Left ventricle myocardium inferior (tissue), 1 donor: Measurements from ENCODE around the gene STYK1. TPM values are rescaled to one million over a fixed set of nuclear protein-coding genes. Genes with fewer than 3 reads are reported as not detected.

Experiments
- DNase-seq: peaks from one replicate; pipeline ENCODE4 v3.0.0-alpha.2; 2020
- H3K27ac ChIP-seq: fragments of 200-600 bp; replicated peaks from 2 replicates; pipeline ENCODE4 v1.8.0; 2021
- H3K27me3 ChIP-seq: fragments of 200-600 bp; 2 replicates; pipeline ENCODE4 v1.8.0; 2021; ENCODE audit warnings: low read depth
- H3K36me3 ChIP-seq: fragments of 200-600 bp; 2 replicates; pipeline ENCODE4 v1.8.0; 2021
- H3K4me1 ChIP-seq: fragments of 200-600 bp; 2 replicates; pipeline ENCODE4 v1.8.0; 2021
- H3K4me3 ChIP-seq: fragments of 200-600 bp; 2 replicates; pipeline ENCODE4 v1.8.0; 2021; ENCODE audit warnings: mild to moderate bottlenecking, moderate library complexity
- H3K9me3 ChIP-seq: fragments of 200-600 bp; replicated peaks from 2 replicates; pipeline ENCODE4 v1.8.0; 2021
- intact Hi-C: fragments of 100-400 bp; cut with micrococcal nuclease; formaldehyde crosslinking; loops from one replicate; pipeline ENCODE4 v1.11.0; 2022
- total RNA-seq: library from RNA; stranded (reverse); fragmentation: NEBNext Ultra II Directional; extraction: Animal tissue kit (Norgen Biotek cat#: 25700); gene quantifications from one replicate; pipeline ENCODE4 v1.2.1, GENCODE V29; 2021
- TF ChIP-seq, protein P1 (sequence below): fragments of 200-600 bp; IDR thresholded peaks from 2 replicates; pipeline ENCODE4 v1.8.0; 2021; ENCODE audit warnings: antibody characterized with exemption, mild to moderate bottlenecking, borderline replicate concordance
- donor health status: DM: no; HTN: yes; CAD: no; lungs with severe emphysema.

STYK1 gene
- total RNA-seq, 1 donor from 2014 or later, result not detected

DNA sequence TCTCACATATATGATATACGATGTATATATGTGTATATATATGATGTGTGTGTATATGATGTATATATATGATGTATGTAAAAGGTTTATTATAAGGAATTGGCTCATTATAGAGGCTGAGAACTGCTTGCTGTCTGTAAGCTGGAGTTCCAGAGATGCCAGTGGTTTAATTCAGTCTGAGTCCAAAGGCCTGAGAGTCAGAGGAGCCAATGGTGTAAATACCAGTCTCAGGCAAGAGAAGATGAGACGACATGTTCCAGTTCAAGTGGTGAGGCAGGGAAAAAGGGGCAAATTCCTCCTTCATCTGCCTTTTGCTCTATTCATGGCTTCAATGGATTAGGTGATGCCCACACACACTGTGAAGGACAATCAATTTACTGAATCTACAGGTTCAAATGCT is 17.1 kb upstream of the STYK1 start:
- TF ChIP-seq, protein P1, sequence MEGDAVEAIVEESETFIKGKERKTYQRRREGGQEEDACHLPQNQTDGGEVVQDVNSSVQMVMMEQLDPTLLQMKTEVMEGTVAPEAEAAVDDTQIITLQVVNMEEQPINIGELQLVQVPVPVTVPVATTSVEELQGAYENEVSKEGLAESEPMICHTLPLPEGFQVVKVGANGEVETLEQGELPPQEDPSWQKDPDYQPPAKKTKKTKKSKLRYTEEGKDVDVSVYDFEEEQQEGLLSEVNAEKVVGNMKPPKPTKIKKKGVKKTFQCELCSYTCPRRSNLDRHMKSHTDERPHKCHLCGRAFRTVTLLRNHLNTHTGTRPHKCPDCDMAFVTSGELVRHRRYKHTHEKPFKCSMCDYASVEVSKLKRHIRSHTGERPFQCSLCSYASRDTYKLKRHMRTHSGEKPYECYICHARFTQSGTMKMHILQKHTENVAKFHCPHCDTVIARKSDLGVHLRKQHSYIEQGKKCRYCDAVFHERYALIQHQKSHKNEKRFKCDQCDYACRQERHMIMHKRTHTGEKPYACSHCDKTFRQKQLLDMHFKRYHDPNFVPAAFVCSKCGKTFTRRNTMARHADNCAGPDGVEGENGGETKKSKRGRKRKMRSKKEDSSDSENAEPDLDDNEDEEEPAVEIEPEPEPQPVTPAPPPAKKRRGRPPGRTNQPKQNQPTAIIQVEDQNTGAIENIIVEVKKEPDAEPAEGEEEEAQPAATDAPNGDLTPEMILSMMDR, result no peak
- Histone ChIP-seq H3K36me3 (peaks cover 8% of the 10 kb centered on the region), H3K4me1 (no peaks in the 10 kb centered on the region), H3K4me3 (no peak overlapping the region), H3K9me3 (no peaks in the 10 kb centered on the region), H3K27ac (no peak overlapping the region), H3K27me3 (no peaks in the 10 kb centered on the region)
- intact Hi-C loops, result no loop called here
- no peak for DNase-seq

DNA sequence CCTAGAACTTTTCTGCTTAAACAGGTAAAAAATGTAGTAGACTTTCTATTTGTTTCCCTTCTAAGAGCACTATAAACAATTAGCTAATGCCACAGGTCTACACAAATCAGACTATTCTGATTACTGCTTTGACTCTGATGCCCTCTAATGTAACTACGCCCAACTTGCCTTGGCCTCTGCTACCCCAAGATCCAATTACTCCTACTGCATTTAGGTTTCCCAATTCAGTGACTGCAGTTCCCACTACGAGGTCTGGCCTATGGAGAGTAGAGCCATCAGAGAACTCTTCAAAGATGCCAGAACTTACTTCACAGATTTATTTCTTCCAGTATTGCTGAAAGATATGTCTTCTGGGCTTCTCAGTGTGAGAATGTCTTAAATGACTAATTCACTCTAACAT is 15.3 kb upstream of the STYK1 start:
- intact Hi-C loops, result no loop called here
- Histone ChIP-seq H3K36me3 (peaks cover 5% of the 10 kb centered on the region), H3K27ac (no peak overlapping the region), H3K4me3 (no peak overlapping the region), H3K27me3 (peaks cover 12% of the 10 kb centered on the region), H3K9me3 (no peaks in the 10 kb centered on the region), H3K4me1 (no peaks in the 10 kb centered on the region)
- DNase-seq, result no peak
- TF ChIP-seq, protein P1, result no peak

DNA sequence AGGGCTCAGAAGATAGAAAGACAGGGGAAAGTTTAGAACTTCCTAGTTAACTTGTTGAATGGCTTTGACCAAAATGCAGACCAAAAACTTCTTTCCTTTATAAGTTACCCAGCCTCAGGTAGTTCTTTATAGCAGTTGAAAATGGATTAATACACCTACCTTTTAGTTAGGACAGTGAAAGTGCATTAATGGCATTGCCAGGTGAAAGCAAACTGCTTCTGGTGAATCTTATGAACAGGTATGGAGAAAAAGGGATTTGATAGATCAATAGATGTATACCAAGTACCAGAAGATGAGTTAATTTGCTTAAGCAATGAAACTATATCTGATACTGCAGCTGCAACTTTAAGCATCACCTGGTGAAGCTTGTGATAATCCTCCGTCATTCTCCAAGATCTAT is 14.2 kb upstream of the STYK1 start:
- Histone ChIP-seq H3K36me3 (no peaks in the 10 kb centered on the region), H3K9me3 (no peaks in the 10 kb centered on the region), H3K4me3 (no peak overlapping the region), H3K4me1 (no peaks in the 10 kb centered on the region), H3K27me3 (peaks cover 12% of the 10 kb centered on the region), H3K27ac (no peak overlapping the region)
- TF ChIP-seq, protein P1, result no peak
- intact Hi-C loops, result no loop called here
- no peak for DNase-seq

DNA sequence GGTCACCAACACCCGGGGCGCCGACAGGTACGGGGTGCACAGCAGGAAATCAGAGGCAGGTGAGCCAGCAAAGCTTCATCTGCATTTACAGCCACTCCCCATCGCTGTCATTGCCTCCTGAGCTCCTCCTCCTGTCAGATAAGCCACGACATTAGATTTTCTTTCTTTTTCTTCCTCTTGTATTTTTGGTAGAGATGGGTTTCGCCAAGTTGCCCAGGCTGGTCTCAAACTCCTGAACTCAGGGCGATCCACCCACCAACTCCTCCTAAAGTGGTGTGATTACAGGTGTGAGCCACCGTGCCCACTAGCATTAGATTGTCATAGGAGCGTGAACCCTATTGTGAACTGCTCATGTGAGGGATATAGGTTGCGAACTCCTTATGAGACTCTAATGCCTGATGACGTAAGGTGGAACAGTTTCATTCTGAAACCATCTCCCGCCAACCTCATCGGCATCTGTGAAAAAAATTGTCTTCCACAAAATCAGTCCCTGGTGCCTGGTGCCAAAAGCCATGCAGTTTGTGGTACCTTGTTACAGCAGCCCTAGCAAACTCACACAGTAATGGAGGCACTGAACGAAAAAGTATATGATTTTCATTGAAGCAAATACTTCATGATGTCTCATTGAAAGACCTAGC is 1.5 kb downstream of the STYK1 start:
- TF ChIP-seq, protein P1, result no peak
- Histone ChIP-seq H3K9me3 (no peaks in the 10 kb centered on the region), H3K36me3 (no peaks in the 10 kb centered on the region), H3K27ac (no peak overlapping the region), H3K4me1 (peaks cover 10% of the 10 kb centered on the region), H3K4me3 (no peak overlapping the region), H3K27me3 (peaks cover 68% of the 10 kb centered on the region)
- intact Hi-C loops, result no loop called here
- DNase-seq, result no peak

DNA sequence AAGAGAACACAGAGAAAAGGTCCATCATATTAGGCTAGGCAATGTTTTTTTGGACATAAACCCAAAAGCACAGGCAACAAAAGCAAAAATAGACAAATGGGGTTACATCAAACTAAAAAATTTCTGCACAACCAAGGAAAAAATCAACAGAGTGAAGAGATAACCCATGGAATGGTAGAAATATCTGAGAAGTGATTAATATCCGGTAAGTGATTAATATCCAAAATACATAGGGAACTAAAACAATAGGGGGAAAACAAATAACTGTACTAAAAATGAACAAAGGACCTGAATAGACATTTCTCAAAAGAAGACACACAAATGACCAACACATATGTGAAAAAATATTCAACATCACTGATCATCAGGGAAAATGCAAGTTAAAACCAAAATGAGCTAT is 4.3 kb downstream of the STYK1 start:
- Histone ChIP-seq H3K9me3 (no peaks in the 10 kb centered on the region), H3K4me3 (no peak overlapping the region), H3K4me1 (peaks cover 10% of the 10 kb centered on the region), H3K36me3 (no peaks in the 10 kb centered on the region), H3K27ac (no peak overlapping the region), H3K27me3 (peaks cover 52% of the 10 kb centered on the region)
- no peak for DNase-seq
- intact Hi-C loops, result no loop called here
- TF ChIP-seq, protein P1, result no peak
